Epidermal melanocyte (primary cell): Measurements from ENCODE around the gene SPINT2.
"Not testable (repeated sequence)": the region's sequence is repeated elsewhere in the genome, so short reads cannot be mapped to it uniquely, and the experiment has no call there.

Experiments used
- DNase-seq: peaks from one replicate; pipeline ENCODE4 v3.0.0; 2011; ENCODE audit warnings: low spot score; ENCODE audit not compliant: insufficient read length

SPINT2 gene

DNA sequence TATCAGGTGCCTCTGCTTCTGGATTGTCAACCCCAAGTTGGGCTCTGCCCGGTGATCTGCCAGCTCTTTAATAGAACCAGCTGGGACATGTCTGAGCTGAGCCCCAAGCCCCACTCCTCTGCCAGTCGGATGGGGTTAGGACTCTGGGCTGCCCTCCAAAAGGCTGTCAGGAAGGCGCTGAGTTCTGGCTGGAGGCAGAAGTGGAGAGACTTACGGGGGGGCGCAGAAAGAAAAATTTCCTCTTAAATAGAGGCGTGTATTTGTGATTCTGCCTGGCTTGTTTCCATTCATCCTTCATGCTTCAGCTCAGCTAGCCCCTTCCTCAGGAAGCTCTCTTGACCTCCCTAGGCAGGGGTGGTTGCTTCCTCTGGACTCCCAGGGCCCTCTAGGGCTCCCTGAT, 54.3 kb downstream of the SPINT2 start:
- no peak for DNase-seq

DNA sequence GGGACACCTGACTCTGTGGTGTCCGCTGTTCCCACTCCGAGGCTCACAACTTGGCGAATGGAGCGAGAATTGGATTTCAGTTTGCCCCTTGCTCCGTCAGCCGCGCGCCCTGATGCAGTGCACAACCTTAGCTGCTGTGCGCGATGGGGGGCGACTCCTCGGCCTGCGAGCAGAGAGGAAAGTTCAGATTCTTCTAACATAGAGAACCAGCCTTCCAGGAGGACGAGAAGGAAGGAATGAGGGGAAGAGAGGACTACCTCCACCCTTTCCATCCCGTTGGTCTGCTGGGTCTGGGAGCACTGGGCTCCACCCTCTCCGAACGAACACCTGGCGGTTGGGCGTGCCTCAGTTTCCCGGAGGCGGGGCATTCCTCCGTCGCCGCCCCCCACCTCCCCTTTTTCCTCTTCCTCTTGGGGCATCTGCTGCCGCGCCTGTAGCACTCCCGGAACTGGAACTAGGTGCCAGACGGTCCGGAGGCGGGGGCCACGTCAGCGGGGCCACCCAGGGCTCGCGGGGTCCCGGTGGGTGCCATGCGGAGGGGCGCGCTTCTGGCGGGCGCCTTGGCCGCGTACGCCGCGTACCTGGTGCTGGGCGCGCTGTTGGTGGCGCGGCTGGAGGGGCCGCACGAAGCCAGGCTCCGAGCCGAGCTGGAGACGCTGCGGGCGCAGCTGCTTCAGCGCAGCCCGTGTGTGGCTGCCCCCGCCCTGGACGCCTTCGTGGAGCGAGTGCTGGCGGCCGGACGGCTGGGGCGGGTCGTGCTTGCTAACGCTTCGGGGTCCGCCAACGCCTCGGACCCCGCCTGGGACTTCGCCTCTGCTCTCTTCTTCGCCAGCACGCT, 55.3 kb downstream of the SPINT2 start, which contains the start of gene KCNK6:
Gene KCNK6, plus strand, starts transcription at position 425 of the 838 bp plus-strand sequence. Its CDS starts 106 bp downstream, at position 531.
- no peak for DNase-seq

DNA sequence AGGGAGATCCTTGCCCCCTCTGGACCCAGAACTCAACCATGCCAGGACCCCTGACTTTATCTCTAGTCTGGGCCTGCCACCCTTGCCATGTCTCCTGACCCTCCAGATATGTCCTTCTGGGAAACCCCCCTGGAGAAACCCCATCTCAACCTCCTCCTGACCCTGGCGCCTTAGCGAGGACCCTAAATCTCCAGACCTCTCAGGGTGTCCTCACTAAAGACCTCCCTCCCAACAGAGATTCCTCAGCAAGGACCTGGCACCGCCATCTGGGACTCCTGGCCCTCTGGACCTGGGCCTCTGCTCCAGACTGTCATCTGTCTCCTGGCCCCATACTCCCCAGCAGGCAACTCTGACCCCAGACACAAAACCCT, 56.6 kb downstream of the SPINT2 start:
- no peak for DNase-seq

DNA sequence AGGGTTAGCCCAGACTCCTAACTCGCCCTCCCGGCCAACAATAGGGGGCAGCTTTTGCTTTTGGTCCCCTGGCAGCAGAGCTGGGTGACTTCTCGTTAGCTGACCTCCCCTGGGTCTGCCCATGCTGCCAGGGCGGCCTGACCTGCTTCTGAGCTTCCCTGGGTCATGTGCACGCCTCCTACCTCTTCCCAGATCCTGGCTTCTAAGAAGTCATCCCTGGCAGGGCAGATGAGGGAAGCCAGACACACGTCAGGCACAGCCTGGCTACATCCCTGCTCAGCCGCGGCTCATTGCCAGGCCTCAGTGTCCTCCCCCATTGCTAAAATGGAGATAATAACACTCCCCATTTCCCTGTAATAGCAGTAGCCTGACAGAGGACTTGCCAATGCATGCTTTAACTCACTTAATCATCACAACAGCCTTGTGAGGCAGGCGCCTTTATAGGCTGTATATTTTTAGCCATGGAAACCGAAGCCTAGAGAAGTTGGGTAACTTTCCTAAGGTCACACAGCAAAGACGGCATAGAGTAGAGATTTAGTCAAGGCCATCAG, 57.3 kb downstream of the SPINT2 start:
- no peak for DNase-seq

DNA sequence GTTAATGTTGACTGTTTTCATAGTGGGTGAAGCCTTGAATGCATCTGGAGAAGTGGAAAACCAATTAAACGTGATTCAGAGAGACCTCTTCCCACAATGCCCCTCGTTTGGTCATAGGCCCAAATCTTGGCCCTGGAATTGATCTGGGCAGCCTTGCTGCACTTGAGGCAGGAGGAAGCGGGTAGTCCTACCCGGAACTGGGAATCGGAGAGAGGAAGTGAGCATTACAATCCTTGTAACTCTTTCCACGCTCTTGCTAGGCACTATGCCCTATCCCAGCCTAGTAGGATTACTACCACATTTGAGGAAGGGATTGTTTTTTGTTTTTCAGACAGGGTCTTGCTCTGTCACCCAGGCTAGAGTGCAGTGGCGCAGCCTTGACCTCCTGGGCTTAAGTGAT, 58.9 kb downstream of the SPINT2 start:
- DNase-seq = no peak

DNA sequence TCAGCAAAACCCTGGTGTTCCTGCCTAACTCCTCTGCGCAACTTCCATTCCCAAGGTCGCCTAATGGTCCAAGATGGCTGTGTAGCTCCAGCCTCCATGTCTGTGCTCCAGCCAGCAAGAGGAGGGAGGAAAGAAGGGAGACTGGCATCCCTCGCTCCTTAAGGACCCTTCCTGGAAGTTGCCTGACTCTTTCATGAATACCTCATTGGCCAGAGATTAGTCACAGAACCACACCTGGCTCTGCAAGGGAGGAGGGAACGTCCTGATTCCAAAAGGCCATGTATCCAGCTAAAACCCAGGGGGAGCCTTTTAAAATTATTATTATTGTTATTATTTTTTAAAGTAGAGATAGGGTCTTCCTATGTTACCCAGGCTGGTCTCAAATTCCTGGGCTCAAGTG, 60.1 kb downstream of the SPINT2 start:
- no peak for DNase-seq

DNA sequence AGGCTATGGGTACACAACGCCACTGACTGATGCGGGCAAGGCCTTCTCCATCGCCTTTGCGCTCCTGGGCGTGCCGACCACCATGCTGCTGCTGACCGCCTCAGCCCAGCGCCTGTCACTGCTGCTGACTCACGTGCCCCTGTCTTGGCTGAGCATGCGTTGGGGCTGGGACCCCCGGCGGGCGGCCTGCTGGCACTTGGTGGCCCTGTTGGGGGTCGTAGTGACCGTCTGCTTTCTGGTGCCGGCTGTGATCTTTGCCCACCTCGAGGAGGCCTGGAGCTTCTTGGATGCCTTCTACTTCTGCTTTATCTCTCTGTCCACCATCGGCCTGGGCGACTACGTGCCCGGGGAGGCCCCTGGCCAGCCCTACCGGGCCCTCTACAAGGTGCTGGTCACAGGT, 62.2 kb downstream of the SPINT2 start:
- DNase-seq = no peak

DNA sequence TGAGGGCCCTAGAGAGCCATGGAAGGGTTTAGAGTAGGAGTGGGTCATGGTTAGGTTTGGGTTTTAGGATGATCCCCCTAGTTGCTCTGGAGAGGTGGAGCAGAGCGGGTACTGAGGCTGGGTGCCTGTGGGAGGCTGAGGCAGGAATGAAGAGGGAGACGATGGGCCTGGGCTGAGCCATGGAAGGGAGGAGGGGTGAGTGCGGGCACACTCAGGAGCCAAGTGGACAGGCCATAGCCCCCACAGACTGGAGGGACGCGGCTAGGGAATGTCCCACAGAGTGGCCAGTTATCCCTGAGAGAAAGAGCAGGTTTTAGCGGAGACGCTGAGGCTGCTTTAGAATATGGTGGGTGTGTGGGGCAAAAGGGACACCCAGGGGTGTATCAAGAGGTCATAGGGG, 65.3 kb downstream of the SPINT2 start:
- DNase-seq = no peak

DNA sequence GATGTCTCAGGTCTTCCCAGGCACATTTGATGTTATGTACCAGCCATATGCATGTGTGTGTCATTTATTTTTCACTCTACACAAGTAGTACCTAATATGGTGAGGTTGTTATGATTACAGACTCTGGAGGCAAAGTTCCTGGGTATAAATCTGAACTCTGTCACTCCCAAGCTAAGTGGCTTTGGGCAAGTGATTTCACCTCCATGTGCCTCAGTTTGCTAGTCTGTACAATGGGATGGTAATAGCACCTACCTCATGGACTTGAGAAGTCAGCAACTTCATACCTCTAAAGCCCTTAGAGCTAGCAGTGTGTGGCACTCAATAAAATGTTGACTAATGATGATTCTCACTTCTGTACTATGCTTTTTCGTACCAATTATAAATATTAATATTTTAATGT, 67.4 kb downstream of the SPINT2 start:
- no peak for DNase-seq

DNA sequence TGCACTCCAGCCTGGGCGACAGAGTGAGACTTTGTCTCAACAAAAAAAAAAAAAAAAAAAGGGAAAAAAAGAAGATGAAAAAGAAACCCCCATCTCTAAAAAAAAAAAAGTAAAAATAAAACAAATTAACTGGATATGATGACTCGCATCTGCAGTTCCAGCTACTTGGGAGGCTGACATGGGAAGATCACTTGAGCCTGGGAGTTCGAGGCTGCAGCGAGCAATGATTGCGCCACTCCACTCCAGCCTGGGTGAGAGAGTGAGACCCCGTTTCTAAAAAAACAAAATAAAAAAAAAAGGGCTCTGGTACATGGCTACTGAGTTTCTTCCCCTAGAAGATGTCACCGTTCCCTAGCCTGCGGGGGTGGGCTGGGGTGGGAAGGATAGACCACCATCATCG, 68.9 kb downstream of the SPINT2 start:
- no peak for DNase-seq

DNA sequence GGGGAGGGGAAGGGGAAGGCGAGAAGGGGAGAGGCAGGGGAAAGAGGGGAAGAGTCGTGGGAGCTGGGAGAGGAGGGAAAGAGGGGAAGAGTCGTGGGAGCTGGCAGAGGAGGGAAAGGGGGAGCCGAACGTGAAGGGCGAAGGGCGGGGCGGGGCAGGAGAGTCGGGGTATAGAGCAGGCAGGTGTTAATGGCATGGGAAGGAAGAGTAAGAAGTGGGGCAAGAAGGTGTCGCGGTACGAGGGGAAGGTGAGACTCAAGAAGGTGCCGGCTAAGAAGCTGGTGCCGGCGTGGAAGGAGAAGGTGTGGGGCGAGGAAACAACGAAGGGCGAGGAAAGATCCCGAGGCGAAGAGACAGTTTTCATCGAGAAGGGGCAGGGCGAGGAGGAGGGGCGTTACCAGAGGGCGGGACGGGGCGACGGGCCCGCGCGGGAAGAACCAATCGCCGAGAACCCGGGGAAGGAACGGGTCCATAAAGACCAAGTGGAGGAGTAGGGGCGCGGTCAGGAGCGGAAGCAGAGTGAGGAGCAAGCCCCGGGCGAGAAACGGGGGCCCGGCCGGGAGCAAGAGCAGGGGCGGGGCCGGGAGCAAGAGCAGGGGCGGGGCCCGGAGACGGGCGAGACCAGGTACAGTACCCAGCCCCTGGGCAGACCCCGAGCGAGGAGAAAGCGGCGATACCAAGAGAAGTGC, 71.7 kb downstream of the SPINT2 start:
- peak; percentile 95 for DNase-seq

DNA sequence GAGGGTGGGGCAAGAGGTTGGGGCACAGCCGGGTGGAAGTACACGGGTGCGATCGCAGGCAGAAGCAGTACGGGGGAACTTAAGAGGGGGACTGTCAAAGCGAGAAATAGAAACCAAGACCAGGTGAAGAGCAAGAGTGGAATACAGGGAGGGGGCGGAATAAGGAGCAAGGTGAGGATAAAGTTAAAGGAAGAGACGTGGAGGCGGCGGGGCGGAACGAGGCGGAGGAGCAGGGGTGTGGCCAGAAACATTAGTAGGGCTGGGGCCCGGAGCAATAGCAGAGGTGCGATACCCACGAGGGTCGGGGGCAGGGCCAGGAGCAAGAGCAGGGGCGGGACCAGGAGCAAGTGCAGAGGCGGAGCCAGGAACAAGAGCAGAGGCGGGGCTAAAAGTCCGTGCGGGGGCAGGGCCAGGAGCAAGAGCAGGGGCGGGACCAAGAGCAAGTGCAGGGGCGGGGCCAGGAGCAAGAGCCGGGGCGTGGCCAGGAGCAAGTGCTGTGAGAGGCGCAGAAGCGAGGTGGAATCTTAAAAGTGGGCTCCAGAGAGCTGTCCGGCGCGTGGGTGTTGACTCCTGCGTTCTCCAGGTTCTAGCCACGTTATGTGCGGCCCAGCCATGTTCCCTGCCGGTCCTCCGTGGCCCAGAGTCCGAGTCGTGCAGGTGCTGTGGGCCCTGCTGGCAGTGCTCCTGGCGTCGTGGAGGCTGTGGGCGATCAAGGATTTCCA, 72.4 kb downstream of the SPINT2 start:
- DNase-seq = peak; percentile 63

DNA sequence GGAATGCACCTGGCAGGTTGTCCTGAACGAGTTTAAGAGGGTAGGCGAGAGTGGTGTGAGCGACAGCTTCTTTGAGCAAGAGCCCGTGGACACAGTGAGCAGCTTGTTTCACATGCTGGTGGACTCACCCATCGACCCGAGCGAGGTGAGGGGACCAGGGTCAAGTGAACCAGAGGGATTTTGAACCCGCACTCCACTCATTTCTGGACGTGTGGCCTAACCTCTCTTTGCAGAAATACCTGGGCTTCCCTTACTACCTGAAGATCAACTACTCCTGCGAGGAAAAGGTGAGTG, 72.9 kb downstream of the SPINT2 start:
- no peak for DNase-seq

DNA sequence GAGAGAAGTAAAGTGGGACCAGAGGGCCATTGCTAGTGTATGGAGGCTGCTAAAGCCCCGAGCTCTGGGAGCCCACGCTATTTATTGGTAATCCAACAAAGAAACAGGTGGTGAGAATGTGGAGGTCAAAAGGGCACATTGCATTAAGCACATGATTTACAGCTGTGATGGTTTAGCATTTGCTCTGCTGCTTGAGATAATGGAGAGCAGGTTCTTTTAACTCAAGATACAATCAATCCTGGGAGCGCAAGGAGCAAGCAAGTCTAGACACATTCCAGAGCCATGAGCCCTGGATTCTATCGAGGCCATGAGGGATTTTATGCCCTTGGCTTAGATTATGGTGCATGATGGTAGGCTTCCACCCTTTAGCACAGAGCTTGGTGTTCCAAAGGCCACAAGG, 74.6 kb downstream of the SPINT2 start:
- not testable (repeated sequence) for DNase-seq

DNA sequence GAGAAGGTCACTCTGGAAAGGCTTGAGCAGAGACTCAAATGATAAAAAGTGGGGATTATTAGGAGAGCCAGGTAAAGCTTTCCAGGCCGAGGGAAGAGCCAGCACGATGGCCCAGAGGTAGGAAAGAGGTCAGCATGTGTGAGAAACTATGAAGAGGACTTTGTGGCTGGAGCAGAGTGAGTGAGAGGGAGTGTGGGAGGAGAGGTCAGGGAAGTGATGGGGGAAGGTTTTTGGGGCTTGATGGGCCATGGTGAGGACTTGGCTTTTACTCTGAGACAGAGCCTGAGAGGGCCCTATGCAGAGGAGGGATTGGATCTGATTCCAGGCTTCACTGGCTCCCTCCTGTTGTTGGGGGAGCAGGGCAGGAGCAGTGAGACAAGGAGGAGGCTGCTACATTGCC, 76.6 kb downstream of the SPINT2 start:
- DNase-seq = no peak
